ENCODE data around the gene DTD1.

DTD1 gene

GRCh38 chr20:18722371-18722770, 134.5 kb downstream of the DTD1 start:
- TF ChIP-seq CTCF (IDR thresholded peaks at IDR 0.05; ENCODE audit: low read depth, low read length, missing control alignments) = no peak
- in situ Hi-C loops (cut with HindIII; ENCODE audit: low sequenced_read_pairs) = no loop called here
- H3K4me3 ChIP-seq (ENCODE audit: low read depth, low read length) = no peak overlapping the region
- DNase-seq (ENCODE audit: low read depth) = no peak

GRCh38 chr20:18724077-18724476, 136.2 kb downstream of the DTD1 start:
- no peak for TF ChIP-seq CTCF (IDR thresholded peaks at IDR 0.05; ENCODE audit: low read depth, low read length, missing control alignments)
- no peak for DNase-seq (ENCODE audit: low read depth)
- H3K4me3 ChIP-seq (ENCODE audit: low read depth, low read length) = no peak overlapping the region
- in situ Hi-C loops (cut with HindIII; ENCODE audit: low sequenced_read_pairs) = no loop called here

- in situ Hi-C loops (cut with HindIII; ENCODE audit: low sequenced_read_pairs) = no loop called here
- H3K4me3 ChIP-seq (ENCODE audit: low read depth, low read length) = no peak overlapping the region
- TF ChIP-seq CTCF (IDR thresholded peaks at IDR 0.05; ENCODE audit: low read depth, low read length, missing control alignments) = no peak
- no peak for DNase-seq (ENCODE audit: low read depth)
Observed at GRCh38 chr20:18724788-18725464, 137.1 kb downstream of the DTD1 start.

GRCh38 chr20:18727032-18727508, 139.2 kb downstream of the DTD1 start:
- DNase-seq (ENCODE audit: low read depth) = no peak
- in situ Hi-C loops (cut with HindIII; ENCODE audit: low sequenced_read_pairs) = no loop called here
- TF ChIP-seq CTCF (IDR thresholded peaks at IDR 0.05; ENCODE audit: low read depth, low read length, missing control alignments) = no peak
- H3K4me3 ChIP-seq (ENCODE audit: low read depth, low read length) = no peak overlapping the region

- TF ChIP-seq CTCF (IDR thresholded peaks at IDR 0.05; ENCODE audit: low read depth, low read length, missing control alignments) = no peak
- in situ Hi-C loops (cut with HindIII; ENCODE audit: low sequenced_read_pairs) = no loop called here
- no peak for DNase-seq (ENCODE audit: low read depth)
- H3K4me3 ChIP-seq (ENCODE audit: low read depth, low read length) = no peak overlapping the region
Observed at GRCh38 chr20:18728165-18728869, 140.5 kb downstream of the DTD1 start.

- in situ Hi-C loops (cut with HindIII; ENCODE audit: low sequenced_read_pairs) = no loop called here
- no peak overlapping the region for H3K4me3 ChIP-seq (ENCODE audit: low read depth, low read length)
- no peak for DNase-seq (ENCODE audit: low read depth)
- TF ChIP-seq CTCF (IDR thresholded peaks at IDR 0.05; ENCODE audit: low read depth, low read length, missing control alignments) = no peak
Observed at GRCh38 chr20:18728870-18729224, 141.0 kb downstream of the DTD1 start.
